HepG2 (cell line): ENCODE results near the gene ANKHD1. TPM values are rescaled to one million over a fixed set of nuclear protein-coding genes. Genes with fewer than 3 reads are reported as not detected.

Source experiments
- ARID3A ChIP-seq: IDR thresholded peaks from 2 replicates; pipeline ENCODE4 v1.6.1; 2012; ENCODE audit warnings: low read depth, low read length, improper control_type of control experiment
- ATF4 ChIP-seq, 2 experiments: fragments of 450-650 bp in 1 of 2; sonication (generic) in 1 of 2; formaldehyde crosslinking; IDR thresholded peaks; 2 replicates each; pipeline versions ENCODE4 v1.5.0 to v1.8.0; 2020 to 2022; ENCODE audit warnings: mild to moderate bottlenecking in 1 of 2, missing genetic modification reagents in 1 of 2
- BCLAF1 ChIP-seq: fragments of 450-650 bp; IDR thresholded peaks from 2 replicates; pipeline ENCODE4 v1.6.1; 2017; ENCODE audit warnings: mild to moderate bottlenecking
- FOXP1 ChIP-seq, 2 experiments: fragments of 450-650 bp in 1 of 2; IDR thresholded peaks; 2 replicates each; pipeline ENCODE4 v1.6.1; 2017 to 2018; ENCODE audit warnings: antibody characterized with exemption in 1 of 2
- HOXA9 ChIP-seq: sonication (generic); formaldehyde crosslinking; IDR thresholded peaks from 2 replicates; pipeline ENCODE4 v1.8.1; 2022; ENCODE audit warnings: missing genetic modification reagents, mild to moderate bottlenecking, moderate library complexity, borderline replicate concordance
- LCORL ChIP-seq, 2 experiments: fragments of 450-650 bp in 1 of 2; sonication (generic) in 1 of 2; formaldehyde crosslinking in 1 of 2; IDR thresholded peaks; 2 replicates each; pipeline versions ENCODE4 v1.5.0 to v1.6.1; 2017 to 2020; ENCODE audit warnings: antibody characterized with exemption in 1 of 2, missing genetic modification reagents in 1 of 2
- MAZ ChIP-seq, 2 experiments: sonication (generic) in 1 of 2; formaldehyde crosslinking in 1 of 2; IDR thresholded peaks; 2 replicates each; pipeline versions ENCODE4 v1.5.0 to v1.6.1; 2012 to 2020; ENCODE audit warnings: low read depth in 2 of 2, mild to moderate bottlenecking in 2 of 2, borderline replicate concordance in 1 of 2, improper control_type of control experiment in 1 of 2, low read length in 1 of 2, missing genetic modification reagents in 1 of 2, moderate library complexity in 1 of 2
- NFIB ChIP-seq: sonication (generic); formaldehyde crosslinking; IDR thresholded peaks from 2 replicates; pipeline ENCODE4 v1.9.0; 2021; ENCODE audit warnings: missing genetic modification reagents, mild to moderate bottlenecking, borderline replicate concordance
- PBX2 ChIP-seq: IDR thresholded peaks from 2 replicates; pipeline ENCODE4 v1.6.1; 2016; ENCODE audit warnings: control low read depth
- YY1 ChIP-seq: IDR thresholded peaks from 2 replicates; pipeline ENCODE4 v1.6.1; 2011; ENCODE audit warnings: low read length, low read depth, moderate library complexity, mild to moderate bottlenecking; ENCODE audit not compliant: insufficient read depth, insufficient replicate concordance
- ZNF431 ChIP-seq: sonication (generic); formaldehyde crosslinking; IDR thresholded peaks from 2 replicates; pipeline ENCODE4 v1.9.0; 2022; ENCODE audit warnings: missing genetic modification reagents, low read depth, mild to moderate bottlenecking, borderline replicate concordance
- ZNF629 ChIP-seq: sonication (generic); formaldehyde crosslinking; conservative IDR thresholded peaks from 2 replicates; pipeline ENCODE4 v1.5.0; 2020; ENCODE audit warnings: missing genetic modification reagents
- ZNF75D ChIP-seq: sonication (generic); formaldehyde crosslinking; IDR thresholded peaks from 2 replicates; pipeline ENCODE4 v1.8.1; 2023; ENCODE audit warnings: missing genetic modification reagents, mild to moderate bottlenecking, borderline replicate concordance
- ZSCAN12 ChIP-seq: sonication (generic); formaldehyde crosslinking; IDR thresholded peaks from 2 replicates; pipeline ENCODE4 v1.9.0; 2021; ENCODE audit warnings: mild to moderate bottlenecking, missing genetic modification reagents
- polyA plus RNA-seq, 8 experiments: library from polyadenylated mRNA; depleted of rRNA in 3 of 8; stranded (reverse) in 7 of 8; unstranded in 1 of 8; fragments of >200 nt; fragmentation: Illumina TruSeq in 4 of 8; extraction: Trizol in 4 of 8; gene quantifications; 2 replicates each; pipeline versions ENCODE4 v1.2.1 to v1.2.3, GENCODE V29; 2011 to 2016; ENCODE audit warnings: low read depth in 4 of 8, missing spikeins in 1 of 8, mixed read lengths in 1 of 8; ENCODE audit not compliant: insufficient read depth in 1 of 8
- total RNA-seq, 5 experiments: library from RNA; depleted of rRNA; stranded (reverse); fragments of >200 nt; fragmentation: Illumina TruSeq; extraction: Trizol; gene quantifications; 2 replicates each; pipeline ENCODE4 v1.2.3, GENCODE V29; 2016; ENCODE audit warnings: low read depth in 1 of 5

Gene ANKHD1
- total and polyA plus RNA-seq, 2 of the 13 experiments (the other 11 are each of a cell fraction or from before 2014, with no cell fraction given): 69.9 to 82.0 TPM

GRCh38 chr5:140399979-140400729 lies 1.5 kb upstream of the ANKHD1 start (continued):
- no peak for TF ChIP-seq YY1
- no peak for TF ChIP-seq HOXA9 (CRISPR knock-in tag)
- no peak for TF ChIP-seq MAZ (IDR thresholded peaks at IDR 0.05; ENCODE audit: borderline replicate concordance, low read depth, low read length)
- no peak for TF ChIP-seq MAZ (CRISPR knock-in tag; IDR thresholded peaks at IDR 0.05; ENCODE audit: low read depth)
- TF ChIP-seq BCLAF1: no peak
- no peak for TF ChIP-seq ARID3A
- TF ChIP-seq ATF4 (CRISPR knock-in tag; IDR thresholded peaks at IDR 0.05): no peak
- no peak for TF ChIP-seq ZNF431 (CRISPR knock-in tag)
- no peak for TF ChIP-seq LCORL (IDR thresholded peaks at IDR 0.05)
- no peak for TF ChIP-seq LCORL (CRISPR knock-in tag; IDR thresholded peaks at IDR 0.05)
- no peak for TF ChIP-seq NFIB
- no peak for TF ChIP-seq PBX2 (CRISPR knock-in tag)
- no peak for TF ChIP-seq FOXP1 (IDR thresholded peaks at IDR 0.05)
- no peak for TF ChIP-seq FOXP1 (CRISPR knock-in tag; IDR thresholded peaks at IDR 0.05)
- 0 out of 2 replicates have a peak, but pooled peaks have one; percentile 27 for TF ChIP-seq ZNF75D
- peak; percentile 80 for TF ChIP-seq ZNF629
- TF ChIP-seq ZSCAN12 (CRISPR knock-in tag): no peak
